ENCODE data around the gene FADS6.
A peak's percentile ranks its signal among the peaks of the same experiment; 100 is the strongest.

FADS6 gene

GRCh38 chr17:74898376-74898946 lies 5.0 kb upstream of the FADS6 start:
- Histone ChIP-seq H3K4me1 (ENCODE audit: insufficient read depth, insufficient read length) (peaks cover 5% of the 10 kb centered on the region), H3K27me3 (ENCODE audit: insufficient read depth, insufficient read length) (peaks cover 34% of the 10 kb centered on the region), H3K4me3 (ENCODE audit: insufficient read length, low read depth) (no peak overlapping the region), H3K36me3 (ENCODE audit: insufficient read depth, insufficient read length, low read length) (no peaks in the 10 kb centered on the region), H3K9me3 (ENCODE audit: insufficient read depth, low read length) (no peaks in the 10 kb centered on the region), H3K9ac (ENCODE audit: insufficient read length, low read depth) (no peak overlapping the region)
- TF ChIP-seq SUZ12 (IDR thresholded peaks at IDR 0.05; ENCODE audit: extremely low read depth, insufficient read depth, insufficient read length) (no peak), YY1 (IDR thresholded peaks at IDR 0.05; ENCODE audit: insufficient read depth, insufficient read length) (no peak), ZNF274 (IDR thresholded peaks at IDR 0.05; ENCODE audit: low read depth, low read length) (no peak)
- DNase-seq (ENCODE audit: low read depth, low spot score): no peak

- Histone ChIP-seq H3K4me3 (ENCODE audit: insufficient read length, low read depth) (peak overlapping the region; percentile 61), H3K9me3 (ENCODE audit: insufficient read depth, low read length) (no peaks in the 10 kb centered on the region), H3K27me3 (ENCODE audit: insufficient read depth, insufficient read length) (peaks cover 62% of the 10 kb centered on the region), H3K36me3 (ENCODE audit: insufficient read depth, insufficient read length, low read length) (no peaks in the 10 kb centered on the region), H3K9ac (ENCODE audit: insufficient read length, low read depth) (peak overlapping the region; percentile 46), H3K4me1 (ENCODE audit: insufficient read depth, insufficient read length) (peaks cover 10% of the 10 kb centered on the region)
- DNase-seq (ENCODE audit: low read depth, low spot score): no peak
- no peak for TF ChIP-seq SUZ12 (IDR thresholded peaks at IDR 0.05; ENCODE audit: extremely low read depth, insufficient read depth, insufficient read length)
- TF ChIP-seq ZNF274 (IDR thresholded peaks at IDR 0.05; ENCODE audit: low read depth, low read length): no peak
- no peak for TF ChIP-seq YY1 (IDR thresholded peaks at IDR 0.05; ENCODE audit: insufficient read depth, insufficient read length)
These were observed 671 bp upstream of the FADS6 start for GRCh38 chr17:74893936-74894671.

GRCh38 chr17:74892013-74892841 lies 1.2 kb downstream of the FADS6 start:
- Histone ChIP-seq H3K9ac (ENCODE audit: insufficient read length, low read depth) (no peak overlapping the region), H3K4me3 (ENCODE audit: insufficient read length, low read depth) (peak overlapping the region; percentile 61), H3K9me3 (ENCODE audit: insufficient read depth, low read length) (no peaks in the 10 kb centered on the region), H3K4me1 (ENCODE audit: insufficient read depth, insufficient read length) (peaks cover 18% of the 10 kb centered on the region), H3K27me3 (ENCODE audit: insufficient read depth, insufficient read length) (peaks cover 62% of the 10 kb centered on the region), H3K36me3 (ENCODE audit: insufficient read depth, insufficient read length, low read length) (no peaks in the 10 kb centered on the region)
- TF ChIP-seq SUZ12 (IDR thresholded peaks at IDR 0.05; ENCODE audit: extremely low read depth, insufficient read depth, insufficient read length) (no peak), YY1 (IDR thresholded peaks at IDR 0.05; ENCODE audit: insufficient read depth, insufficient read length) (no peak), ZNF274 (IDR thresholded peaks at IDR 0.05; ENCODE audit: low read depth, low read length) (no peak)
- no peak for DNase-seq (ENCODE audit: low read depth, low spot score)

GRCh38 chr17:74890554-74890953 lies 2.9 kb downstream of the FADS6 start:
- DNase-seq (ENCODE audit: low read depth, low spot score): no peak
- Histone ChIP-seq H3K9ac (ENCODE audit: insufficient read length, low read depth) (no peak overlapping the region), H3K27me3 (ENCODE audit: insufficient read depth, insufficient read length) (peaks cover 49% of the 10 kb centered on the region), H3K4me3 (ENCODE audit: insufficient read length, low read depth) (no peak overlapping the region), H3K4me1 (ENCODE audit: insufficient read depth, insufficient read length) (peaks cover 18% of the 10 kb centered on the region), H3K36me3 (ENCODE audit: insufficient read depth, insufficient read length, low read length) (no peaks in the 10 kb centered on the region), H3K9me3 (ENCODE audit: insufficient read depth, low read length) (no peaks in the 10 kb centered on the region)
- no peak for TF ChIP-seq ZNF274 (IDR thresholded peaks at IDR 0.05; ENCODE audit: low read depth, low read length)
- no peak for TF ChIP-seq SUZ12 (IDR thresholded peaks at IDR 0.05; ENCODE audit: extremely low read depth, insufficient read depth, insufficient read length)
- TF ChIP-seq YY1 (IDR thresholded peaks at IDR 0.05; ENCODE audit: insufficient read depth, insufficient read length): no peak

- Histone ChIP-seq H3K9ac (ENCODE audit: insufficient read length, low read depth) (peak overlapping the region; percentile 66), H3K36me3 (ENCODE audit: insufficient read depth, insufficient read length, low read length) (no peaks in the 10 kb centered on the region), H3K4me1 (ENCODE audit: insufficient read depth, insufficient read length) (peaks cover 13% of the 10 kb centered on the region), H3K27me3 (ENCODE audit: insufficient read depth, insufficient read length) (peaks cover 28% of the 10 kb centered on the region), H3K9me3 (ENCODE audit: insufficient read depth, low read length) (no peaks in the 10 kb centered on the region), H3K4me3 (ENCODE audit: insufficient read length, low read depth) (no peak overlapping the region)
- TF ChIP-seq ZNF274 (IDR thresholded peaks at IDR 0.05; ENCODE audit: low read depth, low read length) (no peak), YY1 (IDR thresholded peaks at IDR 0.05; ENCODE audit: insufficient read depth, insufficient read length) (no peak), SUZ12 (IDR thresholded peaks at IDR 0.05; ENCODE audit: extremely low read depth, insufficient read depth, insufficient read length) (no peak)
- DNase-seq (ENCODE audit: low read depth, low spot score): no peak
These were observed 5.0 kb downstream of the FADS6 start for GRCh38 chr17:74888469-74888868.

GRCh38 chr17:74883241-74883745 lies 10.1 kb downstream of the FADS6 start:
- DNase-seq (ENCODE audit: low read depth, low spot score): no peak
- Histone ChIP-seq H3K9me3 (ENCODE audit: insufficient read depth, low read length) (no peaks in the 10 kb centered on the region), H3K4me3 (ENCODE audit: insufficient read length, low read depth) (no peak overlapping the region), H3K4me1 (ENCODE audit: insufficient read depth, insufficient read length) (peaks cover 9% of the 10 kb centered on the region), H3K36me3 (ENCODE audit: insufficient read depth, insufficient read length, low read length) (no peaks in the 10 kb centered on the region), H3K27me3 (ENCODE audit: insufficient read depth, insufficient read length) (no peaks in the 10 kb centered on the region), H3K9ac (ENCODE audit: insufficient read length, low read depth) (no peak overlapping the region)
- TF ChIP-seq ZNF274 (IDR thresholded peaks at IDR 0.05; ENCODE audit: low read depth, low read length): no peak
- TF ChIP-seq SUZ12 (IDR thresholded peaks at IDR 0.05; ENCODE audit: extremely low read depth, insufficient read depth, insufficient read length): no peak
- TF ChIP-seq YY1 (IDR thresholded peaks at IDR 0.05; ENCODE audit: insufficient read depth, insufficient read length): no peak
